ENCODE data around the gene C1QTNF1. TPM values are rescaled to one million over a fixed set of nuclear protein-coding genes. Genes with fewer than 3 reads are reported as not detected.

Gene C1QTNF1
- total and polyA plus RNA-seq, 9 of the 15 experiments (the other 6 are each of a cell fraction or from before 2014, with no cell fraction given): 0.09 TPM; not detected in 8

DNA sequence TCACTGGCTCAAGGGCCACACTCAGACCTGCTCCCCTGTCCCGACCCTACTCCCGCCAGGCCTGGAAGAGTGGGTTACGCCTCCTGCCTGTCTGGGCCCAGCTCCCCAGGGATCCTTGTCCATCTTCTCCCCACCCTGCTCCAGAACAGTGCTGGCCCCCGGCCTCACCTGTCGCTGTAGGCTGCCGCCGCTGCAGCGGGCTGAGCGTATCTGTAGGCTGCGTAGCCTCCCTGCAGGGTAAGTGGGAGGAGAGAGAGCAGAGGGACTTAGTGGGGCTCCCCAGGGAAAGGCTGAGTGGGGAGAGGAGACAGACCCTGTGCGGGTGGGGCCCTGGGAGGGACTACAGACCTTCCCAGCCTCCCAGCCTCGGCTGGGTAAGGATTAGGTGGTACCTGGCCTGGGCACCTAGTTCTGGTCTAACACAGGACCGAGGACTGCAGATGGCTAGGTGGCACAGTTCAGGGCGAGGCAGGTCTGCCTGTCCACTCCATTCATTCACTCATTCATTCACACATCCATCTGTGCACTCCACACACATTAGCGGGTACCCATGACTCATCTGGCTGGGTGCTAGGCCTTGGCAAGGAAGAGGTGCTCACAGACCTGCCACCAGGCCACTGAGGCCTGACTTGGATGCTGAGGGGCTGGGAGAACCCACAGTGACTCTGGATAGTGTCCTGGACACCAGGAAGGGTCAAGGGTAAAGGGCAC is 71.5 kb downstream of the C1QTNF1 start:
- Histone ChIP-seq H3K9ac (ENCODE audit: insufficient read depth in 1 of 2, low read depth in 2 of 2, low read length in 2 of 2) (no peak overlapping the region), H4K20me1 (replicated peaks; ENCODE audit: control insufficient read depth, insufficient read depth, low read length) (peaks cover 22% of the 10 kb centered on the region), H3K9me1 (ENCODE audit: control insufficient read depth, insufficient read depth, low read length) (no peaks in the 10 kb centered on the region), H3K4me3 (no peak overlapping the region), H3K4me2 (ENCODE audit: insufficient read depth, low read length) (no peak overlapping the region), H3K79me2 (ENCODE audit: control insufficient read depth, insufficient read depth, low read length) (no peaks in the 10 kb centered on the region), H3K36me3 (ENCODE audit: control insufficient read depth, insufficient read depth, low read length) (no peaks in the 10 kb centered on the region), H3K27ac (ENCODE audit: extremely low read depth, low read depth, low read length) (no peak overlapping the region), H3K27me3 (ENCODE audit: control insufficient read depth in 2 of 2, insufficient read depth in 2 of 2, low read length in 2 of 2) (peaks cover 32 to 68% of the 10 kb centered on the region in 2 experiments; a peak in 4 of 5 replicates), H3K4me1 (replicated peaks in 1 of 2; ENCODE audit: control insufficient read depth in 2 of 2, insufficient read depth in 2 of 2, low read length in 2 of 2) (peaks cover 0 to 18% of the 10 kb centered on the region in 2 experiments; a peak in 2 of 5 replicates), H2AFZ (ENCODE audit: low read depth, low read length) (no peak overlapping the region), H3K9me3 (replicated peaks; ENCODE audit: control insufficient read depth, insufficient read depth, low read depth, low read length) (no peaks in the 10 kb centered on the region)
- ChIA-PET POLR2A (interaction anchor here (2.3 kb wide), 1 partner anchor 11 kb away, joined by 9 read pairs; no protein-coding TSS in a partner anchor), CTCF (ENCODE audit: low intra/inter-chr PET ratio) (no interaction called here)
- ATAC-seq (no peak), FAIRE-seq (no peak), DNase-seq (ENCODE audit: extremely low read depth in 1 of 4, low spot score in 3 of 4) (no peak)
- intact Hi-C loops (cut with micrococcal nuclease) (no loop called here), in situ Hi-C loops (cut with MboI) (no loop called here)
- 5% methylated on average over 12 of the region's 15 CpGs for WGBS (ENCODE audit: insufficient coverage, low coverage, missing lambda C conversion rate)
- TF ChIP-seq CBX1 (IDR thresholded peaks at IDR 0.05; ENCODE audit: low read depth): no peak
- TF ChIP-seq ZNF24 (IDR thresholded peaks at IDR 0.05): 0 out of 2 replicates have a peak, but pooled peaks have one; percentile 60
- no TSS peak for BruUV-seq (replicated peaks)

- no peaks in the 10 kb centered on the region for H3K36me3 ChIP-seq (ENCODE audit: control insufficient read depth, insufficient read depth, low read length)
- no peak overlapping the region for H3K9ac ChIP-seq (ENCODE audit: insufficient read depth in 1 of 2, low read depth in 2 of 2, low read length in 2 of 2)
- no peaks in the 10 kb centered on the region for H3K9me1 ChIP-seq (ENCODE audit: control insufficient read depth, insufficient read depth, low read length)
- no peak for ATAC-seq
- peaks cover 0 to 8% of the 10 kb centered on the region in 2 experiments; a peak in 2 of 5 replicates for H3K4me1 ChIP-seq (replicated peaks in 1 of 2; ENCODE audit: control insufficient read depth in 2 of 2, insufficient read depth in 2 of 2, low read length in 2 of 2)
- ChIA-PET CTCF (ENCODE audit: low intra/inter-chr PET ratio) (no interaction called here), POLR2A (no interaction called here)
- under 1% methylated on average over 12 of the region's 16 CpGs for WGBS (ENCODE audit: insufficient coverage, low coverage, missing lambda C conversion rate)
- no peak overlapping the region for H3K4me3 ChIP-seq
- DNase-seq (ENCODE audit: extremely low read depth in 1 of 4, low spot score in 3 of 4): no peak
- in situ Hi-C loops (cut with MboI) (no loop called here), intact Hi-C loops (cut with micrococcal nuclease) (no loop called here)
- no peak overlapping the region for H3K4me2 ChIP-seq (ENCODE audit: insufficient read depth, low read length)
- no peaks in the 10 kb centered on the region for H3K79me2 ChIP-seq (ENCODE audit: control insufficient read depth, insufficient read depth, low read length)
- no peak overlapping the region for H3K27ac ChIP-seq (ENCODE audit: extremely low read depth, low read depth, low read length)
- no peaks in the 10 kb centered on the region for H3K9me3 ChIP-seq (replicated peaks; ENCODE audit: control insufficient read depth, insufficient read depth, low read depth, low read length)
- FAIRE-seq: no peak
- H2AFZ ChIP-seq (ENCODE audit: low read depth, low read length): no peak overlapping the region
- peaks cover 36 to 70% of the 10 kb centered on the region in 2 experiments; a peak in 4 of 5 replicates for H3K27me3 ChIP-seq (ENCODE audit: control insufficient read depth in 2 of 2, insufficient read depth in 2 of 2, low read length in 2 of 2)
- BruUV-seq (replicated peaks): no TSS peak
- peaks cover 22% of the 10 kb centered on the region for H4K20me1 ChIP-seq (replicated peaks; ENCODE audit: control insufficient read depth, insufficient read depth, low read length)
- TF ChIP-seq FOXO4 (CRISPR knock-in tag; IDR thresholded peaks at IDR 0.05) (no peak), THAP12 (CRISPR knock-in tag; IDR thresholded peaks at IDR 0.05) (no peak), KDM5B (IDR thresholded peaks at IDR 0.05; ENCODE audit: insufficient replicate concordance, low read depth, low read length) (no peak)
- TF ChIP-seq, protein P1, sequence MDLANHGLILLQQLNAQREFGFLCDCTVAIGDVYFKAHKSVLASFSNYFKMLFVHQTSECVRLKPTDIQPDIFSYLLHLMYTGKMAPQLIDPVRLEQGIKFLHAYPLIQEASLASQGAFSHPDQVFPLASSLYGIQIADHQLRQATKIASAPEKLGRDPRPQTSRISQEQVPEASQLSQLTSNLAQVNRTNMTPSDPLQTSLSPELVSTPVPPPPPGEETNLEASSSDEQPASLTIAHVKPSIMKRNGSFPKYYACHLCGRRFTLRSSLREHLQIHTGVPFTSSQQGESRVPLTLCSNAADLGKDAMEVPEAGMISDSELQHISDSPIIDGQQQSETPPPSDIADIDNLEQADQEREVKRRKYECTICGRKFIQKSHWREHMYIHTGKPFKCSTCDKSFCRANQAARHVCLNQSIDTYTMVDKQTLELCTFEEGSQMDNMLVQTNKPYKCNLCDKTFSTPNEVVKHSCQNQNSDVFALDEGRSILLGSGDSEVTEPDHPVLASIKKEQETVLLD (IDR thresholded peaks at IDR 0.05): no peak
- TF ChIP-seq, protein P2, sequence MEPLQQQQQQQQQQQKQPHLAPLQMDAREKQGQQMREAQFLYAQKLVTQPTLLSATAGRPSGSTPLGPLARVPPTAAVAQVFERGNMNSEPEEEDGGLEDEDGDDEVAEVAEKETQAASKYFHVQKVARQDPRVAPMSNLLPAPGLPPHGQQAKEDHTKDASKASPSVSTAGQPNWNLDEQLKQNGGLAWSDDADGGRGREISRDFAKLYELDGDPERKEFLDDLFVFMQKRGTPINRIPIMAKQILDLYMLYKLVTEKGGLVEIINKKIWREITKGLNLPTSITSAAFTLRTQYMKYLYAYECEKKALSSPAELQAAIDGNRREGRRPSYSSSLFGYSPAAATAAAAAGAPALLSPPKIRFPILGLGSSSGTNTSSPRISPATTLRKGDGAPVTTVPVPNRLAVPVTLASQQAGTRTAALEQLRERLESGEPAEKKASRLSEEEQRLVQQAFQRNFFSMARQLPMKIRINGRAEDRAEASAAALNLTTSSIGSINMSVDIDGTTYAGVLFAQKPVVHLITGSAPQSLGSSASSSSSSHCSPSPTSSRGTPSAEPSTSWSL (CRISPR knock-in tag; IDR thresholded peaks at IDR 0.05; ENCODE audit: borderline replicate concordance): no peak
Observed at GRCh38 chr17:79096477-79096876, 72.5 kb downstream of the C1QTNF1 start.

Measured in K562 (cell line).